DOHH2 (cell line): Measurements from ENCODE around the gene APOBEC3B.
"Not testable (repeated sequence)": the region's sequence is repeated elsewhere in the genome, so short reads cannot be mapped to it uniquely, and the experiment has no call there.

Experiments
- H3F3A ChIP-seq: fragments of 200-600 bp; sonication (generic), shearing (Covaris generic); 2 replicates; pipeline ENCODE4 v1.6.0; 2016; ENCODE audit warnings: antibody characterized with exemption, mild to moderate bottlenecking; ENCODE audit not compliant: control insufficient read depth, insufficient read depth
- H3K27ac ChIP-seq: fragments of 200-600 bp; sonication (generic); 2 replicates; pipeline ENCODE4 v1.5.1; 2014; ENCODE audit warnings: low read depth, mild to moderate bottlenecking, low read length, moderate library complexity
- H3K27me3 ChIP-seq: fragments of 200-600 bp; sonication (generic); 2 replicates; pipeline ENCODE4 v1.6.1; 2014; ENCODE audit warnings: mild to moderate bottlenecking, low read length, mixed read lengths; ENCODE audit not compliant: control insufficient read depth
- H3K36me3 ChIP-seq: fragments of 200-600 bp; sonication (generic); 2 replicates; pipeline ENCODE4 v1.6.1; 2014; ENCODE audit warnings: mild to moderate bottlenecking, low read length, moderate library complexity, mixed read lengths; ENCODE audit not compliant: control insufficient read depth
- H3K4me1 ChIP-seq: fragments of 200-600 bp; sonication (generic); 2 replicates; pipeline ENCODE4 v1.6.1; 2014; ENCODE audit warnings: mild to moderate bottlenecking, low read length, mixed read lengths; ENCODE audit not compliant: control insufficient read depth
- H3K4me2 ChIP-seq: fragments of 200-600 bp; sonication (generic); 2 replicates; pipeline ENCODE4 v1.6.0; 2014; ENCODE audit warnings: mild to moderate bottlenecking, low read length, moderate library complexity
- H3K4me3 ChIP-seq: fragments of 200-600 bp; sonication (generic); 2 replicates; pipeline ENCODE4 v1.5.1; 2014; ENCODE audit warnings: mild to moderate bottlenecking, low read length, mixed read lengths
- H3K79me2 ChIP-seq: fragments of 200-600 bp; sonication (generic); 2 replicates; pipeline ENCODE4 v1.6.1; 2014; ENCODE audit warnings: mild to moderate bottlenecking, low read length, mixed read lengths; ENCODE audit not compliant: control insufficient read depth
- H3K9me2 ChIP-seq: fragments of 200-600 bp; sonication (generic); replicated peaks from 2 replicates; pipeline ENCODE4 v1.6.1; 2014; ENCODE audit warnings: mild to moderate bottlenecking, low read length, mixed read lengths; ENCODE audit not compliant: control insufficient read depth
- H3K9me3 ChIP-seq: fragments of 200-600 bp; sonication (generic); 2 replicates; pipeline ENCODE4 v1.6.1; 2014; ENCODE audit warnings: antibody characterized with exemption, low read length, mixed read lengths; ENCODE audit not compliant: control insufficient read depth, insufficient read depth
- H4K20me1 ChIP-seq: fragments of 200-600 bp; sonication (generic); 2 replicates; pipeline ENCODE4 v1.6.0; 2014; ENCODE audit warnings: low read depth, mild to moderate bottlenecking, antibody characterized with exemption, low read length, moderate library complexity; ENCODE audit not compliant: control insufficient read depth, insufficient read depth
- CTCF ChIP-seq: fragments of 200-600 bp; sonication (generic); IDR thresholded peaks from one replicate; pipeline ENCODE4 v1.5.1; 2014; ENCODE audit warnings: antibody characterized with exemption, mild to moderate bottlenecking, low read depth, low read length; ENCODE audit not compliant: poor library complexity, severe bottlenecking
- EZH2phosphoT487 ChIP-seq: fragments of 200-600 bp; sonication (generic); IDR thresholded peaks from 2 replicates; pipeline ENCODE4 v1.6.1; 2017; ENCODE audit warnings: borderline replicate concordance, mild to moderate bottlenecking, antibody characterized with exemption, low read length, moderate library complexity, mixed read lengths

Gene APOBEC3B

GRCh38 chr22:38987171-38987895 lies 5.2 kb downstream of the APOBEC3B start:
- Histone ChIP-seq H3K9me3 (peaks cover 11% of the 10 kb centered on the region), H3K9me2 (no peaks in the 10 kb centered on the region), H3K36me3 (no peaks in the 10 kb centered on the region), H3K27me3 (no peaks in the 10 kb centered on the region), H3K79me2 (no peaks in the 10 kb centered on the region), H4K20me1 (no peaks in the 10 kb centered on the region), H3K4me3 (no peak overlapping the region), H3K27ac (no peak overlapping the region), H3F3A (peaks cover 8% of the 10 kb centered on the region), H3K4me1 (peaks cover 23% of the 10 kb centered on the region), H3K4me2 (no peak overlapping the region)
- TF ChIP-seq CTCF (no peak), EZH2phosphoT487 (no peak)

- H3K4me3 ChIP-seq = no peak overlapping the region
Measured at GRCh38 chr22:38989466-38989865, 7.3 kb downstream of the APOBEC3B start.

DNA sequence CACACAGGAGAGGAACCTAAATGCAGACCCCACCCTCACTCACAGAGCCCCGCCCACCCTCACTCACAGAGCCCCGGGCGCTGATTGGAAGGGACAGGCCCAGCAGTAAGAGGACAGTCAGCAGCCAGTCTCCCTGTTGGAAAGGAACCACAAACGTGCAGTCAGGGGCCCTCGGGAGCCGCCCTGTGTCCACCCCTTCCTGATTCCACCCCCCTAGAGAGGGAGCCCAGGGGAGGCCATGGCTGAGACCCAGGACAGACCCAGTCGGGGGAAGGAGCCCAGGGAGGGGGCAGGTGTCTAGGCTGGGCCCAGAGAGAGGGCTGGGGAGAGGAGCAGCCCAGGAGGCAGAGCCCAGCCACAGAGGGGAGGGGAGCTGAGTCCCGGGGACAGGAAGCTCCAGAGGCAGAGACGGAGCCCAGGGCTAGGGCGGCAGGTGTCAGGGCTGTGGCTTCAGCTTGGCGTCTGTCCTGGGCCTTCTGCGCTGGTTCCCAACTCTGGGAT lies 10.8 kb downstream of the APOBEC3B start:
- not testable (repeated sequence) for H3K36me3 ChIP-seq, H3K9me2 ChIP-seq, H3K4me2 ChIP-seq

More at GRCh38 chr22:38989466-38989865, 7.3 kb downstream of the APOBEC3B start:
- H3K27me3 ChIP-seq = peaks cover 3% of the 10 kb centered on the region
- H3F3A ChIP-seq = peaks cover 4% of the 10 kb centered on the region
- H3K79me2 ChIP-seq = no peaks in the 10 kb centered on the region
- H3K4me2 ChIP-seq = no peak overlapping the region
- H4K20me1 ChIP-seq = no peaks in the 10 kb centered on the region
- H3K27ac ChIP-seq = no peak overlapping the region
- H3K4me1 ChIP-seq = peaks cover 14% of the 10 kb centered on the region
- TF ChIP-seq CTCF (no peak), EZH2phosphoT487 (no peak)
- H3K9me2 ChIP-seq = no peaks in the 10 kb centered on the region
- no peaks in the 10 kb centered on the region for H3K9me3 ChIP-seq
- H3K36me3 ChIP-seq = no peaks in the 10 kb centered on the region

GRCh38 chr22:38996105-38996504 lies 14.0 kb downstream of the APOBEC3B start:
- H3K9me2 ChIP-seq = no peaks in the 10 kb centered on the region
- H3K79me2 ChIP-seq = no peaks in the 10 kb centered on the region
- H3K27me3 ChIP-seq = peaks cover 14% of the 10 kb centered on the region
- TF ChIP-seq CTCF (no peak), EZH2phosphoT487 (no peak)
- H3K4me3 ChIP-seq = no peak overlapping the region
- no peaks in the 10 kb centered on the region for H3K4me1 ChIP-seq
- no peak overlapping the region for H3K27ac ChIP-seq
- no peaks in the 10 kb centered on the region for H3K36me3 ChIP-seq
- no peaks in the 10 kb centered on the region for H3F3A ChIP-seq
- H4K20me1 ChIP-seq = no peaks in the 10 kb centered on the region
- H3K9me3 ChIP-seq = no peaks in the 10 kb centered on the region
- no peak overlapping the region for H3K4me2 ChIP-seq

More for the DNA sequence above, 10.8 kb downstream of the APOBEC3B start:
- H3K27me3 ChIP-seq = peaks cover 14% of the 10 kb centered on the region
- H4K20me1 ChIP-seq, H3K9me3 ChIP-seq, H3K4me1 ChIP-seq, H3F3A ChIP-seq, H3K27ac ChIP-seq, H3K79me2 ChIP-seq, H3K4me3 ChIP-seq: not testable (repeated sequence)
